ENCODE results near the gene CAMTA1.

GRCh38 chr1:7101187-7101586 is 315.9 kb downstream of the CAMTA1 start:
- TF ChIP-seq EP300 (conservative IDR thresholded peaks at IDR 0.05; ENCODE audit: poor library complexity, severe bottlenecking) (no peak), TAF1 (IDR thresholded peaks at IDR 0.05; ENCODE audit: low read depth) (no peak), POLR2AphosphoS5 (IDR thresholded peaks at IDR 0.05) (no peak), REST (IDR thresholded peaks at IDR 0.05; ENCODE audit: borderline replicate concordance) (no peak), RAD21 (conservative IDR thresholded peaks at IDR 0.05) (no peak), EZH2 (IDR thresholded peaks at IDR 0.05; ENCODE audit: borderline replicate concordance, insufficient read depth, low read length, poor library complexity, severe bottlenecking) (no peak), MXI1 (conservative IDR thresholded peaks at IDR 0.05; ENCODE audit: poor library complexity, severe bottlenecking) (no peak), SMC3 (conservative IDR thresholded peaks at IDR 0.05; ENCODE audit: poor library complexity) (no peak)
- TF ChIP-seq, protein P1, sequence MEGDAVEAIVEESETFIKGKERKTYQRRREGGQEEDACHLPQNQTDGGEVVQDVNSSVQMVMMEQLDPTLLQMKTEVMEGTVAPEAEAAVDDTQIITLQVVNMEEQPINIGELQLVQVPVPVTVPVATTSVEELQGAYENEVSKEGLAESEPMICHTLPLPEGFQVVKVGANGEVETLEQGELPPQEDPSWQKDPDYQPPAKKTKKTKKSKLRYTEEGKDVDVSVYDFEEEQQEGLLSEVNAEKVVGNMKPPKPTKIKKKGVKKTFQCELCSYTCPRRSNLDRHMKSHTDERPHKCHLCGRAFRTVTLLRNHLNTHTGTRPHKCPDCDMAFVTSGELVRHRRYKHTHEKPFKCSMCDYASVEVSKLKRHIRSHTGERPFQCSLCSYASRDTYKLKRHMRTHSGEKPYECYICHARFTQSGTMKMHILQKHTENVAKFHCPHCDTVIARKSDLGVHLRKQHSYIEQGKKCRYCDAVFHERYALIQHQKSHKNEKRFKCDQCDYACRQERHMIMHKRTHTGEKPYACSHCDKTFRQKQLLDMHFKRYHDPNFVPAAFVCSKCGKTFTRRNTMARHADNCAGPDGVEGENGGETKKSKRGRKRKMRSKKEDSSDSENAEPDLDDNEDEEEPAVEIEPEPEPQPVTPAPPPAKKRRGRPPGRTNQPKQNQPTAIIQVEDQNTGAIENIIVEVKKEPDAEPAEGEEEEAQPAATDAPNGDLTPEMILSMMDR (IDR thresholded peaks at IDR 0.05; ENCODE audit: poor library complexity, severe bottlenecking): no peak

Measured in neural cell (in vitro differentiated cells).